Testis (tissue), 3 donors: ENCODE results near the gene COL23A1. TPM values are rescaled to one million over a fixed set of nuclear protein-coding genes. Genes with fewer than 3 reads are reported as not detected.

Experiments used
- DNase-seq: peaks from one replicate; pipeline ENCODE4 v3.0.0-alpha.2; 2019
- H3K27ac ChIP-seq, 2 donors: fragments of 200-600 bp; sonication (generic); one replicate each; pipeline ENCODE4 v1.5.1; 2019
- H3K27me3 ChIP-seq: fragments of 200-600 bp; sonication (generic); one replicate; pipeline ENCODE4 v1.5.1; 2019
- H3K36me3 ChIP-seq: fragments of 200-600 bp; sonication (generic); one replicate; pipeline ENCODE4 v1.5.1; 2017; ENCODE audit warnings: low read depth; ENCODE audit errors: missing control alignments
- H3K4me1 ChIP-seq: fragments of 200-600 bp; sonication (generic); one replicate; pipeline ENCODE4 v1.5.1; 2019
- H3K4me3 ChIP-seq, 2 donors: fragments of 200-600 bp; sonication (generic); one replicate each; pipeline ENCODE4 v1.5.1; 2017 to 2019
- H3K9me3 ChIP-seq: fragments of 200-600 bp; sonication (generic); one replicate; pipeline ENCODE4 v1.5.1; 2017
- POLR2A ChIP-seq: fragments of 450-650 bp; IDR thresholded peaks from one replicate; pipeline ENCODE4 v1.6.1; 2017; ENCODE audit warnings: antibody characterized with exemption, mild to moderate bottlenecking, moderate library complexity
- whole genome bisulfite sequencing, 2 donors: methylation state at CpG; one replicate each; pipeline ENCODE4 v1.1.5; 2018; 5-methylcytosine and 5-hydroxymethylcytosine counted together
- intact Hi-C: fragments of 100-400 bp; cut with DNase I; formaldehyde crosslinking; loops from one replicate; pipeline ENCODE4 v1.15.1; 2023; ENCODE audit warnings: low total_unique reads
- polyA plus RNA-seq: library from polyadenylated mRNA; stranded (reverse); fragments of 350-450 nt; fragmentation: Illumina TruSeq; extraction: RNeasy Lipid Tissue Mini Kit (QIAGEN cat#74804); gene quantifications from one replicate; pipeline ENCODE4 v1.2.3, GENCODE V29; 2014; ENCODE audit warnings: low read depth, low replicate concordance; ENCODE audit not compliant: insufficient read depth
- total RNA-seq, 2 donors: library from RNA; depleted of rRNA; stranded (reverse); fragments of >200 nt; gene quantifications; one replicate each; pipeline ENCODE4 v1.2.3, GENCODE V29; 2016
- TF ChIP-seq, protein P1 (sequence below), 3 experiments: fragments of 450-650 bp in 2 of 3; fragments of 200-600 bp in 1 of 3; sonication (generic) in 1 of 3; IDR thresholded peaks; one replicate each; pipeline ENCODE4 v1.5.1; 2016 to 2019; ENCODE audit warnings: antibody characterized with exemption in 3 of 3, mild to moderate bottlenecking in 2 of 3, moderate library complexity in 1 of 3

COL23A1 gene
- total and polyA plus RNA-seq, 3 donors from 2014 or later = 4.3 to 5.5 (median 5.0) TPM

DNA sequence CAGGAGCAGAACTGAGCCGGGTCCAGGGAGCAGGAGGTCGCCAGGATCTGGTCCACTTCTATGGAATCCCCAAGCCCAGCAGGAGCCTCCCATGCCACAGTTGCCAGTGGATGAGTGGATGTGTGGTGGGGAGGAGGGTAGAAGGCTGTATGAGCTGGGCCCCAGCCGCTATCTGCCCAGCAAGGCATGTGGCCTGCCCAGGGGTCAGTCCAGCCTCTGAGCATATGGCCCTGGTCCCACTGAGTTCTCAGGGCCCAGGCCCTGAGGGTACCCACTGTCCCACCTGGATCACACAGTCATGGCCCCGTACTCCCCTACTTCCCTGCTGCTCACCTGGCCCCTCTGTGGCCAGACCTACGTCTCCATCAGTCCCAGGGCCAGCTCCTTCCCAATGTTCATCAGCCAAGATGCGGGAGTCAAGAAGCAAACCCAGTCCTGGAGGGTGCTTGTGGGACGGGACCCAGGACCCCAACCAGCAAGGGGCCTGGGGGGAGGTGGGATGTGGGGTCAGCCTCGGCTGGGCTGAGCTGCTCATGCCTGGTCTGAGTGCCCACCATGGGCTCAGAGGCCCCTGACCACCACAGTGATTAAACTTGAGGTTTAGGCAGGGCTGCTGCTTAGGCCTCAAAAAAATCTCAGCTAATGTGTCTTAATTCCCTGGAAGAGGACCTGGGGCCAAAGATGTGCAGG lies 152.7 kb downstream of the COL23A1 start:
- DNase-seq = no peak
- intact Hi-C loops = no loop called here
- Histone ChIP-seq H3K27ac (no peak overlapping the region), H3K36me3 (no peaks in the 10 kb centered on the region), H3K4me3 (no peak overlapping the region), H3K4me1 (no peaks in the 10 kb centered on the region), H3K27me3 (no peaks in the 10 kb centered on the region), H3K9me3 (no peaks in the 10 kb centered on the region)
- no peak for TF ChIP-seq POLR2A
- TF ChIP-seq, protein P1, sequence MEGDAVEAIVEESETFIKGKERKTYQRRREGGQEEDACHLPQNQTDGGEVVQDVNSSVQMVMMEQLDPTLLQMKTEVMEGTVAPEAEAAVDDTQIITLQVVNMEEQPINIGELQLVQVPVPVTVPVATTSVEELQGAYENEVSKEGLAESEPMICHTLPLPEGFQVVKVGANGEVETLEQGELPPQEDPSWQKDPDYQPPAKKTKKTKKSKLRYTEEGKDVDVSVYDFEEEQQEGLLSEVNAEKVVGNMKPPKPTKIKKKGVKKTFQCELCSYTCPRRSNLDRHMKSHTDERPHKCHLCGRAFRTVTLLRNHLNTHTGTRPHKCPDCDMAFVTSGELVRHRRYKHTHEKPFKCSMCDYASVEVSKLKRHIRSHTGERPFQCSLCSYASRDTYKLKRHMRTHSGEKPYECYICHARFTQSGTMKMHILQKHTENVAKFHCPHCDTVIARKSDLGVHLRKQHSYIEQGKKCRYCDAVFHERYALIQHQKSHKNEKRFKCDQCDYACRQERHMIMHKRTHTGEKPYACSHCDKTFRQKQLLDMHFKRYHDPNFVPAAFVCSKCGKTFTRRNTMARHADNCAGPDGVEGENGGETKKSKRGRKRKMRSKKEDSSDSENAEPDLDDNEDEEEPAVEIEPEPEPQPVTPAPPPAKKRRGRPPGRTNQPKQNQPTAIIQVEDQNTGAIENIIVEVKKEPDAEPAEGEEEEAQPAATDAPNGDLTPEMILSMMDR (IDR thresholded peaks at IDR 0.05) = no peak
- WGBS, 2 donors = 93% methylated on average over 8 of the region's 8 CpGs; no CpG with 5 or more reads in 1 of the 2 donors

DNA sequence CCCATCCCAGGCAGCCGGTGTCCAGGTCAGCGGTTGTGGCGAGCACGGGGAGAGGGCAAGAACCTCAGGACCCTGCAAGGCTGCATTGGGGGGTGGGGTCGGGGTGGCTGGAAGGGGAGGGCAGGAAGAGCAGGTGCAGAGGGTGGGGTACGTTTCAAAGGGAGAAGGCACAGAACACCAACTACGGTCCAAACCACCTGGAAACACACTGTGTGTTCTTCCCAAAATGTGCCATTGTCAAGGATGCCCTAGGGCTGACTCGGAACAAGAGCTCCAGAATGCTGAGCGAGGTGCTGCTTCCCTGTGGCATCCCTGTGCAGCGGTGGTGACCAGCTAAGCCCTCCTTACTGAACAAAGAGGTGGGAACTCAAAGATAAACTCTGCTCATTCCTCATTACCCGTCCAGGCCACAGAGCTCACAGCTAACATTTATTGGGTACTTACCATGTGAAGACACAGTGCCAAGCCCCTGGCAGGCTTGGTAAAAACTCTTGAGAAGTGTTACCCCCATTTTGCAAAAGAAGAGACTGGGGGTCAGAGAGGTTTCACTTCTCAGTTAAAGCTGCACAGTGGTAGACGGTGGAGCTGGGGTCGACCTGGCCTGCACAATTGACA lies 153.8 kb downstream of the COL23A1 start:
- Histone ChIP-seq H3K36me3 (no peaks in the 10 kb centered on the region), H3K4me3 (no peak overlapping the region), H3K27ac (no peak overlapping the region), H3K27me3 (no peaks in the 10 kb centered on the region), H3K4me1 (no peaks in the 10 kb centered on the region), H3K9me3 (no peaks in the 10 kb centered on the region)
- no peak for TF ChIP-seq POLR2A
- TF ChIP-seq, protein P1 (IDR thresholded peaks at IDR 0.05) = no peak
- intact Hi-C loops = no loop called here
- no peak for DNase-seq
- 89 to 94% methylated on average over 13 of the region's 13 CpGs for WGBS, 2 donors

DNA sequence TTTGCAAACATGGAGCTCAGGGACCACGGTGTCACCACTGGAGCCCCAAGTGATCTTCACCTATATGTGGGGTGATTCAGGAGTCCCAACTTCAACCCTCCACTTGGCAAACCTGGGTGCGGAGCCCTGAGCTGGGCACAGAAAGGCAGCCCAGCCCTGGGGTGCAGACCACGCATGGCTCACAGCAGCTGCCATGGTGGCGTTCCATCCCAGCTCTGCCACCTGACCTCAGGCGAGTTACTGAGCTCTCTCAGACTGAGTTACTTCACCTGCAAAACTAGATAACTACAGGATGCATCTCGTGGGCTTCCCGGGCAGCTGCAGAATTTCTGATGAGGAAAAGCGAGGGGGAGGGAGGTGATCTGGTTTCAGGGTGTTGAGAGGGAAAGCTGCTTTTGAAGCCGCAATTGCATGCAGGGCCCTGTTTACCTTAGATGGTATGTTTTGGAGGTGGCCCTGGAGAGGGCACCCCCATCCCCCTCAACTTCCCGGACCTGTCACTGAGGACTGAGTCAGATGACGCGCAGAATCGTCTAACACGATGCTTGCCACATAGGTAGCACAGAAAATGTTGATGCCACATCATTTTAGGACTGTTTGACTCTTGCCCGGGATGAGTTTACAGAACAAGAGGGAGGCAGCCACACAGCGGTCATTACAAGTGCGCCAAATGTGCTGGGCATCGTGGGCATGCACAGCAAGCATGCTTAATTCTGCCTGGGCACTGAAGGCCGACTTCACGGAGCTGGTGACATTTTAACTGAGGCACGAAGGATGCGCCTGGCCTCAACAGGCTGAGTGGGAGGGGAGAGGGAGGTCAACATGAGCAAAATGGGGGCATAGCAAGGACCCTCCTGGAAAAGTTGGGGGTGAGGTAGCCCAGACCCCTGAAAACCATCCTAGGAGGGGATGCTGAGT lies 154.6 kb downstream of the COL23A1 start:
- intact Hi-C loops = no loop called here
- peak; percentile 3 for DNase-seq
- no peaks in the 10 kb centered on the region for H3K36me3 ChIP-seq
- no peaks in the 10 kb centered on the region for H3K27me3 ChIP-seq
- TF ChIP-seq POLR2A = no peak
- TF ChIP-seq, protein P1 (IDR thresholded peaks at IDR 0.05) = no peak
- no peaks in the 10 kb centered on the region for H3K4me1 ChIP-seq
- no peaks in the 10 kb centered on the region for H3K9me3 ChIP-seq
- WGBS, 2 donors = 90 to 95% methylated on average over 22 of the region's 22 CpGs
- H3K4me3 ChIP-seq = no peak overlapping the region
- no peak overlapping the region for H3K27ac ChIP-seq

DNA sequence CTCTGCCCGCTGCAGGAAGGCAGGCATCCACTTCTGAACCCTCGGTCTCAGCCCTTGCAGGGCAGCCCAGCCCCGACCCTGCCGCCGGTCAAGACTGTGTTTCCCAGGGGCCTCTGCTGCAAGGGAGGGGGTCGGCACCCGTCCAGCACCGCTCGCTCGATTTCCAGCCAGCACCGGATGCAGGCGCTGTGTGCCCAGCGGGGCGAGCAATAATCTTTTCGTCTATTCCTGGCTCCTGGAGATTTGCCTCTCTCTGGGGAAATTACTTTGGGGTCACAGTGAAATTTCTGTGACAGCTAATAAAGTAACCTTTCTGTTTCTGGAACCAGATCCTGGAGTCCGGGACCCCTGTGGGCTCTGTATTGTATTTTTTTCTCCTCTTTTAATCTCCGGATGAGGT lies 155.3 kb downstream of the COL23A1 start:
- TF ChIP-seq, protein P1 (IDR thresholded peaks at IDR 0.05) = no peak
- no peak for TF ChIP-seq POLR2A
- H3K36me3 ChIP-seq = no peaks in the 10 kb centered on the region
- no peaks in the 10 kb centered on the region for H3K27me3 ChIP-seq
- peak; percentile 26 for DNase-seq
- no peak overlapping the region for H3K27ac ChIP-seq
- H3K4me1 ChIP-seq = no peaks in the 10 kb centered on the region
- intact Hi-C loops = no loop called here
- 58 to 70% methylated on average over 8 to 17 of the region's 17 CpGs for WGBS, 2 donors
- no peak overlapping the region for H3K4me3 ChIP-seq
- no peaks in the 10 kb centered on the region for H3K9me3 ChIP-seq
